ENCODE data around the gene SUN5. TPM values are rescaled to one million over a fixed set of nuclear protein-coding genes. Genes with fewer than 3 reads are reported as not detected.

The SUN5 gene, protein sequence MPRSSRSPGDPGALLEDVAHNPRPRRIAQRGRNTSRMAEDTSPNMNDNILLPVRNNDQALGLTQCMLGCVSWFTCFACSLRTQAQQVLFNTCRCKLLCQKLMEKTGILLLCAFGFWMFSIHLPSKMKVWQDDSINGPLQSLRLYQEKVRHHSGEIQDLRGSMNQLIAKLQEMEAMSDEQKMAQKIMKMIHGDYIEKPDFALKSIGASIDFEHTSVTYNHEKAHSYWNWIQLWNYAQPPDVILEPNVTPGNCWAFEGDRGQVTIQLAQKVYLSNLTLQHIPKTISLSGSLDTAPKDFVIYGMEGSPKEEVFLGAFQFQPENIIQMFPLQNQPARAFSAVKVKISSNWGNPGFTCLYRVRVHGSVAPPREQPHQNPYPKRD
- not detected in 2 replicates for total RNA-seq

DNA sequence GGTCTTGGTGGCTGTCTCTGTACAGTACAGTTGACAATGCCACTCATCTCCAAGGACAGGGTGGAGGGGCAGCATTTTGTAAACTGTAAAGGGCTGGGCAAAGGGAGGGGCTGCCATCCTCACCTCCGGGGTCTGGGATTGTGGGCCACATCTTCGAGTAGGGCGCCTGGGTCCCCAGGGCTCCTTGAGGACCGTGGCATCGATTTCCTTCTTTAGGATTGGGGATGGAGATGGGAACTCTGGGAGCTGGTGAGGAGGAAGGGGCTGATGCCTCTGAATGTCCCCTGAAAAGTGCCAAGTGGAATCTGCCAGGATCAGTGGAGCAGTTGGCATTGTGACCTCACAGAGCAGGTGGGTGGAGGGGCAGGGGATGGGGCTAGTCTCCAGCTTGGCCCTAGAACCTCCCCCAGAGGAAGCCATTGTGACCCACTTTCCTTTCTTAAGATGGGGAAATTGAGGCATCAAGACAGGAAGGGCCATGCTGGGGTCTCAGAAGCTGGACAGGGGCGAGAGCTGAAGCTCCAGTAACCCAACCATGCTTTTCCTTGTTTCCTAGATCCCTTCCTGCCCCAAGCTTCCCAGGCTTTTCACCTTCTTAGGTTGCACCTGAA lies at the start of gene SUN5:
TSS of gene SUN5 (minus strand) at position 293 of the 611 bp plus-strand sequence. CDS start at position 200, 93 bp downstream.

DNA sequence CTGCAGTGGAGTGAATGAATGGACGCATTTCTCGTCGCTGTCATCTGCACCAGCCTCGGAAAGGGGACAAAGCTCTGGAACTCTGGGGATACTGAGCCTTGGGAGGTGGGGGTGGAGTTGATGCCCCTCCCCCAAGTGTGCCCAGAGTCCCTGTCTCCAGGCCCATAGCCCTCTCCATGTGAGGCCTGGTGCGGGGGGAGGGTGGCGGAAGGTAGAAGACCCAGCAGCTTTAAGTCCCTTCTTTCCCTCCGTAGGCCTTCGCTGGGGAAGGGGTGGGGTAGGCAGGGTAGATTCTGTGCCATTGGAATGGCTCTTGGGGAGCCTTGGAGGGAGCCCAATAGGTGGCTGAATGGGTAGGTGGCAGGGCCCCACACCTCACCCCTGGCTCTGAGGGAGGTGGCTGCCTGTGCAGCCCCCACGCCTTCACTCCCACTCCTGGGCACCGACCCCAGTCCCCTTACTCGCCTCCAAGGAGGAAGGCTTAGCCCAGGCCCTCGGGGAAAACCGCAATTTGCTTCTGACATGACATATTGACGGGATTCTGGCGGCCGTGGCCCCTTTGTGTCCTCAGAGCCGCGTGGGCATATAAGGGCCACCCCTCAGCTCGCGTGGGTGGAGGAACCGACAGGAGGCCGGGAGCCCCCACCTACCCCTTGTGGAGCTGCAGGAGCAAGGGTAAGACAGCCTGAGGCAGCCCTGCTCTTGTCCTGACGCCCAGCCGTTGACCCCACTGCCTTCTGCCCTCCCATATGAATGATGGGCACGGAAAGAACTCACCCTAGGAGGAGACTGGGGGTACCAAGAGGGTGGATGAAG lies 49.3 kb upstream of the SUN5 start, which contains the start of gene BPIFB3:
TSS of gene BPIFB3 (plus strand) at position 613 of the 816 bp plus-strand sequence. CDS start 1,533 bp downstream, outside the sequence.

DNA sequence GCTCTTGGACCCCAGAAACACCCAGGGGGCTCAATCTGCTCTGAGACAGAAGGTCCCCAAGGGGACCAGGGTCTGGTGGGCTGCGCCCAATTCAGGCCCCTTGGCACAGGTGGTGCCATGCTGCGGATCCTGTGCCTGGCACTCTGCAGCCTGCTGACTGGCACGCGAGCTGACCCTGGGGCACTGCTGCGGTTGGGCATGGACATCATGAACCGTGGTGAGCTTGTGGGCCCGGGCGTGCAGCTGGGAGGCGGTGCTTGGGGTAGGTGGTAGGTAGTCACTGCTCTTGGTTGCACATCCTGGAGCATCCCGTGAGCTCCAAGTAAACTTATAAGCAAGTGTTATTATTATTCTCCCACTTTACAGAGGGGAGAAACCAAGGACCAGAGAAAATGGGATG lies 27.3 kb upstream of the SUN5 start, which contains the start of gene BPIFB6:
TSS of gene BPIFB6 (plus strand) at position 118 of the 400 bp plus-strand sequence. CDS start at position 118, 0 bp downstream.

DNA sequence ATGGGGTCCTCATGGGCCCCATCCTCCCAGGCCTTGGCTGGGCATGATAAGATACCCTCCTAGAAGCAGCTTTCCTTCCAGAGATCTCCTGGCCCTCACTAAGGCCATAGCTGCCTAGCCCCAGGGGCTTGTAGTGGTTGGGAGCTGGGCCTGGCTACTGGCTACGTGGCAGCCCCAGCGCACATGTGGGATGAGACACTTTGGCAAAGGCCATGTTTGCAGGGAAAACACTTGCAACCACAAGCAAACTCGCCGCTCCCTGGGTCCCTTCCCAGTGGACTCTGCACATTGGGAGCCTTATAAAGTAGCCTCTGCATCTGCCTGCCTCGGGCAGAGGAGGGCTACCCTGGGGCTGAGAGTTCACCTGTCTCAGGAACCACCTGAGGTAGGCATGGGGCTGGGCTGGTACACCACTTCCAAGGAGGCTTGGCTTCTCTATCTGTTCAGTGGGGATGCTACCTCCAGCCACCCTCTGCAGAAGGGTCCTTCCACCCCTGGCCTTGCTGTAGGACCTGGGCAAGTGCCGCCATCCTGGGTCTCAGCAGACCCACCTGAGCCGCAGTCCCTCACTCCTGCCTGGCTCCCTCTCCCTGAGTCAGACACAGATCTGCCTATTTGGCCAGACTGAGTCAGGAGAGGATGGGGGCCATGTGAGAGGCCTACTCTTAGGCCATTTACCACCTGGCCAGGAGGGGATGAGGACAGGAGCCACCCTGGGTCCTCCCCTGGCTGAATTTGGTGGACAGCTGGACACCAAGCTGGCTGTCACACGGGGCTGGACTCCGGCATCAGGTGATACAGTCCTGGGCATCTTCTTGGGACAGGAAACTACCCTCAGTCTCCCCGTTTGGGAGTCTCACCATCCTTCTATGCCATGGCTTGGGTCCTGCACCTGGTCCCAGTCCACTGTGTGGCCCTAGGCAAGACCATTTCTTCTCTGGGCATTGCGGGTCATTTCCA lies 3.4 kb upstream of the SUN5 start, which contains the start of gene BPIFB2:
TSS of gene BPIFB2 (plus strand) at position 329 of the 960 bp plus-strand sequence. CDS start 871 bp downstream, outside the sequence.

Other genes with a start within 250 kb of the SUN5 start
- 1.1 and 1.5 TPM in 2 replicates for gene DNMT3B, start 242.0 kb downstream of the SUN5 start, total RNA-seq
- gene MAPRE1, start 184.5 kb downstream of the SUN5 start, total RNA-seq = 53.5 and 55.2 TPM in 2 replicates
- gene EFCAB8, start 145.5 kb downstream of the SUN5 start, total RNA-seq = under 0.01 TPM in 1 of 2 replicates, not detected in the other
- not detected in 2 replicates for gene BPIFB2, start 3.3 kb upstream of the SUN5 start, total RNA-seq
- not detected in 2 replicates for gene BPIFB6, start 27.2 kb upstream of the SUN5 start, total RNA-seq
- gene BPIFB3, start 49.5 kb upstream of the SUN5 start, total RNA-seq = not detected in 2 replicates
- not detected in 2 replicates for gene BPIFB4, start 75.2 kb upstream of the SUN5 start, total RNA-seq
- not detected in 2 replicates for gene BPIFA2, start 163.7 kb upstream of the SUN5 start, total RNA-seq
- gene BPIFA3, start 212.9 kb upstream of the SUN5 start, total RNA-seq = not detected in 2 replicates
- not detected in 2 replicates for gene BPIFA1, start 231.6 kb upstream of the SUN5 start, total RNA-seq

All from bronchial smooth muscle cell (primary cell).